Fibroblast of skin of left quadriceps (primary cell): ENCODE data around the gene RAB3C.

Experiments
- DNase-seq, 2 experiments: peaks; one replicate each; pipeline ENCODE4 v3.0.0-alpha.2; 2013; ENCODE audit warnings: low read depth in 2 of 2

RAB3C gene

DNA sequence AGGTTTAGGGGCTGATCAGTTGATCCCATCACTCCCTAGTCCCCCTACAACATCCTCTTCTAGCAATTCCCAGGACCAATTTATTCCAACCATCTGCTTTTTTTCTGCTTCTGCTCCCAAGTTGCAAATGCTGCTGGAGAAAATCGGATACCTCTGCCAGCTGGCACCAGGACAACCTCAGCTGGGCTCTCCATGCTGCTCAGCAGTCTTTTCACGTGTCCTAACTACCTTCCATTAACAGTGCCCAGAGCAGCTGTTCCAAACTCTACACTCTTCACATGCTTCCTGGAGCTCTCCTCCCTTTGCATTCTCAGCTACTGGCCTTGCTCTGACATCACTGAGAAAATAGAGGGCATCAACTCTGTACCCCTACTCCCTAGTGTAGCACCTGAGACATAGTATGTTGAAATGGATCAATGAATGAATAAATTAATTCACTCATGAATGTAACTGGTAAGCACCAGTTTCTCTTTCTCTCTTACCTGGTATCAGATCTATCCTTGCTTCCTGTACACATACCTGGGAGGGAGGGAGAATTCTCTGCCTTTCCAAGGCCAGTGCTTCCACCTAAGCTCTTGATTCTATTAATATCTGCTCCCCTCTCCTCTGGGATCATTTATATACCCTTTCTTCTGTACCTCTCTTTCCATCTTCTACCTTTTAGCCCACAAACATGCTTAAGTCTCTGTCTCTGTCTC, 191.0 kb downstream of the RAB3C start:
- DNase-seq: no peak

DNA sequence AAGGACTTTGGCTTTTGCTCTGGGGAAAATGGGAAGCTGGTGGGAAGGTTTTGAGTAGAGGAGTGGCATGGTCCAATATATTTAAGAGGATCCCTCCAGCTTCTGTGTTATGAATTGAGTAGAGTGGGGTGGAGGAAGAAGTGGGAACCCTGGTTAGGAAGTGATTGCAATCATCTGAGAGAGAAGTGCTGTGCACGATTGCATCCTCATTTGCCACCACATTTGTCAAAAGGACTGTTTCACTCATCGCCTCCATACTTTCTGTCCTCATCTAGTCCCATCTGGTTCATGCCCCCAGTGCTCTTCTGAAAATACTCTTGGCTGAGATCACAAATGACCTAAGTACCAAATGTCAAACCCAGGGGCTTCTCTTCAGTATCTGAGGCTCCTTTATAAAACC, 192.1 kb downstream of the RAB3C start:
- no peak for DNase-seq

GRCh38 chr5:58775701-58776262, 192.9 kb downstream of the RAB3C start:
- no peak for DNase-seq

- DNase-seq: no peak
Measured at GRCh38 chr5:58776559-58776958, 193.7 kb downstream of the RAB3C start.

DNA sequence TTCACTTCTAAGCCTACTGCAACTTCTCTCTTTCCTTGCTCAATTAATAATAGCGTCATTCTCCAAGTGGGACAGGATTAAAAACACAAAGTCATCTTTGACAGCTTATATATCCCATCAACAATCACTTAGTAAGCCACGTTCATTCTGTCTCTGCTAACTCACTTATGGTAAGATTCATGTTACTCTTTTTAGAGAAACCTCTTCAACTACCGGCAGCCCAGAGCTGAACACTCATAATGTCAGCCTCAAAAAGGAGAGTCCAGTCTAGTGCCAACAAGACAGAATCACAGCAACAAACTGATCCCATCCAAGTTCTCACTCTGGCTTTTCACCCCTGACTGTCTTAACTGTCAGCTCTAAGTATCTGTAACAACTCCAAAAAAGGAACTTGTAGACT, 196.0 kb downstream of the RAB3C start:
- no peak for DNase-seq

- no peak for DNase-seq
Measured at GRCh38 chr5:58786035-58786434, 203.2 kb downstream of the RAB3C start.

DNA sequence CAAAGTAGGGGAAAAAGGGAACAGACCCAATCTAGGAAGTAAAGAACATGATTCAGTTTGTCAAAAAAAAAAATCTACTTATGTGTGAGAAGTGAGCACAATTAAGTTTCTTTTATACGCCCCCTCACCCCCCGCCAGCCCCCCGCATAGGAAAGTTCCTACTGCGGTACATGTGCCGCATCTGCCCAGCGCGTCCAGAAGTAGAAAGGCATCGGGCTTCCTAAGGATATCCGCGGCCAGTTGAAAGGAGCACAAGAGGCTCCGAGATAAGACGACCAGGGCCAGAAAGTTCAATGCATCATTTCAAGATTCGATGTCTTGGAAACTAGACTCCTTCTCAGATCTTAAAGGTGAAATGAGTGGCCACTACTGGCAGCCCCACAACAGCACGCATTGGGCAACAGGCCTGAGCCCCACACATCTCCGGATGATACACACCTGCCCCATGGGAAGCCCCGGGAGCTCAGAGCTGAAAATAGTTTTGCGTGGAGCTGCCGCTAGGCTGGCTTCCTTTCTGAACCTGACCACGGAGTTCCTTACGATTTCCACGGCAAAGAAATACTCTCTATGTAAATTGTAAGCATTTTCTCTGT, 203.9 kb downstream of the RAB3C start:
- DNase-seq: no peak

GRCh38 chr5:58787987-58788386, 205.1 kb downstream of the RAB3C start:
- no peak for DNase-seq

GRCh38 chr5:58793888-58794657, 211.2 kb downstream of the RAB3C start:
- DNase-seq: no peak

DNA sequence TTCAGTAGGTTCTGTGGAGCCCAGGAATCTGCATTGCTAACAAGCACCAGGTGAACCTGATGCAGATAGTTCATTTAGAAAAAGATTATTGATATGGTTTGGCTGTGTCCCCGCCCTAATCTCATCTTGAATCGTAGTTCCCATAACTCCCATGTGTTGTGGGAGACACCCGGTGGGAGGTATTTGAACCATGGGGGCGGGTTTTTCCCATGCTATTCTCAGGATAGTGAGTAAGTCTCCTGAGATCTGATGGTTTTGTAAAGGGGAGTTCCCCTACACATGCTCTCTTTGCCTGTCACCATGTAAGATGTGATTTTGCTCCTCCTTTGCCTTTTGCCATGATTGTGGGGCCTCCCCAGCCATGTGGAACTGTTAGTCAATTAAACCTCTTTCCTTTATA, 212.0 kb downstream of the RAB3C start:
- DNase-seq: no peak

DNA sequence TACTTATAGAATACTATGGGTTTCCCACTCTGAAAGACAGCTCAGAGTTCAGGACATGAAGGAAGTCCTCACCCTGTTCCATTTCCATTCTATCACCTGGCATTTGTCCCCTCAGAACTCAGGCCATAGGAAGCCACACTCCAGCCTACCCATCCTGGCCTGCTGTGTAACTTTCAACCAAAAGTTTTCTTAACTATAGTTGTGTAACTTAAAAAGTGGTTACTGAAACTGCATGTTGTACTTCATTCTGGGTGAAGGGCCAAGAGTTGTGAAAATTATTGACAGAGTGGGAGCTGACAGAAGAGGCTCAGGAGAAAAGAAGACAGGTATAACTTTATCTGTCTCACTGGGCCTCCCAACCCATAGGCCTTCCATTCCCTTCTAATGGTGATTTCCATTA, 212.5 kb downstream of the RAB3C start:
- DNase-seq: no peak

DNA sequence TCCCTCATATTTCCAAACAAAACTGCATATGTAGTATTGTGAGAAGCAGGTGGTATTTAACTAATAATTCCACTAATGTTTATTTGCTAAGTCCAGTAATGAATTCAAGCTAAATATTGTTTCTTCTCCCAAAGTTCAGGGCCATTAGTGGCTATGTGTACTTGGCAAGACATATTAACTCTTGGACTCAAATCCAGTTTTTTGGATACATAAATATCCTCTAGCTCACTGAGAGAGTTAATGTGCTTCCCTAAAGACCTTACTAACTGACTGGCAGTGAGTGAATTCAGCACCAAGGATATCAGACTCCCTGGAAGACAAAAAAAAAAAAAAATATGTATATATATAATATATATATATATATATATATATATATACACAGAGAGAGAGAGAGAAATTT, 214.1 kb downstream of the RAB3C start:
- DNase-seq: no peak

DNA sequence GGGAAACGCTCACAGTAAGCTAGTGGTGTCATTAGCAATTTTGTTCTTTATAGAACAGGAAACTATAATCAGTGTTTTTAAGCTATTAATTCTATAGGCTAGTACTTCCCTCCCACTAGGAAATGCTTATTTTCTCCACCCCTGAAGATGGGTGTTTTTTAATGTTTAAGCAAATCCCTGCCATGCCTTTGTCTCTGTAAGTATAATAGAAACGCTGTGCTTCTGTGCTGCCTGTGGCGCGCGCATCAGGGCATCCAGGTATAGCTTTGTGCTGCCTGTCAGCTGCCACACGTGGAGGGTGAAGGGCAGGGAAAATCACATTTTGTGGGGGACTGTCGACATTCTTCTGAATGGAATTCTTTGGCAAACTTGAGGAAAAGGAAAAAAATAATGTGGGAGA, 217.5 kb downstream of the RAB3C start:
- DNase-seq: no peak

DNA sequence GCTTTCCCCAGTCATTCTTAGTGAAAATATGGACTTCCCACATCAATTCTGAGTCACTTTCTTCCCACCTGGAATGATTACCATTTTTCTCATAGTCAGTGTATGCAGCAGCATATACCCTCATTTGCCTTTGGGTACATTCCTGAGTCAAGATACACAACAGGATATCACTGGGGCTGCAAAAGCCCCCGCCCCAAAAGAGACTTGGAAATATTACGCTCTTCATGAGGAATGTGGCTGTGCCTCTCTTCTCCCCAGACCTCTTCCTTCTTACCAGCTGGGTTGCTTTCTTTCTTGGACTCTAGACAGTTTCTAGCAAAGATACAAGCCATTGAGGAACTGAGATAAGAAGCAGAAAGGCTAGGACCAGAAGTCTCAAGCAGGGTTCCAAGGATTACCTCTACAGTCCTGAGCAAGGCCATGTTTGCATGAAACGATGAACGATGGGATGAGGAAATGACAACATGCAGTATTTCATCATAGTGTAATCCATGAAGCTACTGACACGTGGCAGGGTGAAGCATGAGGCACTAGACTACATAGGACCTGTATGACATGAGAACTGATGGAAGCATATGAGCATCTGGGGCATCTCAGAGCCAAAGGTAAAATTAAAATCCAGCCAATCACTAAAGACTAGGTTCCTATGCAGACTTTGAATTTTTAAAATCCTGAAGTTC, 218.1 kb downstream of the RAB3C start:
- DNase-seq: no peak

DNA sequence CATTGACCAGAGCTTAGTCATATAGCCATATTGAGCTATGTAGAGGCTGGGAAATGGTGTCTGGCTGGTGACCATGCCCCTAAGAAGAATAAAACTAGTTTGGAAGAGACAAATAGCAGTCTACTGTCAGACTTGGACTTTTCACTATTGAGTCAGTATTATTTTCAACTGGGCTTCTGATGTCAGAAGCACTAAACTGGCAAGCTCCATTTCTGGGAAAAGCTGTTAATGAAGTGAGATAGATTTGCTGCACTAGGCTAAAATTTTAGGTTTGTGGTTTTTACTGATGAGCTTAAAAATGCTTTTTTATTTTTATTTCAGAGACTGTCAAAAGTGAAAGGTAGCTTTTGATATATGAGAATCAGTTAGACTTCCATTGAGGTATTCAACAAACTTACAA, 220.2 kb downstream of the RAB3C start:
- no peak for DNase-seq

DNA sequence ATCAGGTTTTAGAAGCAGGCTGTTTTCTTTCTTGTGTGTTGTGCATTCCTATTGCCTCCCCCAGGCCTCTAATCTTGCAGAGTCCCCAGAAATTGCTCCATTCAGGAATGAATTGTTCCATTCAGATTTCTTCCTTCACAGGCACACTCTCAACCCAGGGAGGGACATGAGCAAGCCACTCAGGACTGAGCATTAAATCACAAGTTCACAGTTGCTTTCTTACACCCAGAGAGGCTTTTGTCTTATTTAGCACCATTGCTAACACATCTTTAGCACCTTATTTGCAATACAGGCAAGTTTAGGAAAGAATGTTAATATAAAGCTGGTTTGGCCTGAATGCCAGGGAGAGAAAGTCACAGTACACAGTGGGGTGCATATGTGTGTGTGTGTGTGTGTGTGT, 221.4 kb downstream of the RAB3C start:
- no peak for DNase-seq

DNA sequence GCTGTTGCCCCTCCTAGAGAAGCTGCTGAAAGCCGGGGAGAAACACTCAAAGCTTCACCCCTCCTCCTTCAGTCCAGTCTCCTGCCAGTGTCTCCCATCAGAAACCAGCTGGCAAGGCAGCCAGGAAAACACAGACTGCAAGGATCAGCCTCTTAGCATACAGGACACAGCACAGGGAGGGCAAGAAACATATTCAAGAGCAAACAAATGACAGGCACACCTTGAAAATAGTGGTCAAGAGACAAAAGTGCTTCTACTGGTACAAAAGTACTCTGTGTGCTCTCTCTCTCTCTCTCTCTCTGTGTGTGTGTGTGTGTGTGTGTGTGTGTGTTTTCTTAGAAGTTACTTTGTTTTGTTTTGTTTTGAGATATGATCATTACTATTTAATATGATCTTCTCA, 227.2 kb downstream of the RAB3C start:
- DNase-seq: no peak

GRCh38 chr5:58813855-58814254, 231.0 kb downstream of the RAB3C start:
- DNase-seq: no peak

DNA sequence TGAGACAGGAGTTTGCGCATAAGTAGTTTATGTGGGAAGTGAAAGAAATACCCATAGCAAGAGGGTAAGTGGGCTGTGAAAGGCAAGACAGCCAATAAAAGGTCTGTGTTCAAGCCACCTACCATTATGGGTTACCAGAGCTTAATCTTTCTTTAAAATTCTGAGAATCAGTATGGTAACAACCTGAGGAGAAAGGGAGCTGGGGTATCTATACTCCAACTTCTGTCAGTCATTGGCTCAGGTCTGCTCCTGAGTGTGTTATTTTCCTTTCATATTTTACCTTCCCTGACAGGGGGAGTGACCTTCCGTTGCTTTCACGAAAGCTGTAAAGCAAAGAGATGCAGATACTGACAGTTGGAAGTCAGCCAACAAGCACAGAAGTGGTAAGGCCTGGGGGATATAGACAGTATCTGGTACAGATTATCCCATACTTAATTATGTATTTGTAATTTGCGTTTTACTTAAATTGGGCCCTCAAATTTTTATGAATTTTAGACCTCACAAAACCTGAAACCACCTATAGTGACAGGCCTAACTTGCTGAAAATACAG, 233.4 kb downstream of the RAB3C start:
- no peak for DNase-seq

GRCh38 chr5:58818465-58818864, 235.6 kb downstream of the RAB3C start:
- no peak for DNase-seq

DNA sequence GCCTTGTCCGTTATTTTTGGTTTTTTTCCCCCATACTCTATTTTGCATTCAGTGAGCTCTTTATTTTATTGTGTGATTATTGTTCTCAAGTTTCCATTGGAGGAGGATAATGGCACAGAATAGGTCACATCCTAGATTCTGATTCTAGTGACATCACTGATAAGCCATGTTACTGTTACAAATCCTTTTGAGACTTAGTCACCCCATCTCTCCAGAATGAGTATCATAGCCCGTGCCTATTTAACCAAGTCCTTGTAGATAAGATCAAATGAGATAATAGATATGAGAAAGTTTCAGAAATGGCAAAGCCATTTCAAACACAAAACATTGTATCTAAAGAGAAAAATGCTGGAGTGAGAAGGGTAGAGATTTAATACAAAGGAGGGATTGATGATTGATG, 242.6 kb downstream of the RAB3C start:
- no peak for DNase-seq

DNA sequence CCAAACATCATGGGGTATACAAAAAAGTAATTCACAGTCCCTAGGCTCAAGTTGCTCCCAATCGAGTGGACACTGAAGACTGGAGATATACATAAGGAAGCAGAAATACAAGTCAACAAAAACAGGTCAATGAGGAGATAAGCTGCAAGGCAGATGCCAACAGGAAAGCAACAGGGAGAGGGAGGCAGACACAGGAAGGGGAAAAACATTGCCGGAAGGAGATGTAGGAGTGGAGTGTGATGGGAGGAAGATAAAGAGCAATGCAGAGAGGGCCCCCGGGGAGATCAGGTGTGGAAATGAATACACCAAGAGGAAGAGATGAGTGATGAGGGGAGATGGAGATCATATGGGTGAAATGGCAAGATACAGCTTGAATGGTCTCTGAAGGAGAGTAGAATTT, 243.0 kb downstream of the RAB3C start:
- no peak for DNase-seq
